Testis (tissue), 2 donors: ENCODE results near the gene SPOP.

ENCODE experiments used
- CTCF ChIP-seq, 3 experiments: fragments of 450-650 bp in 2 of 3; fragments of 200-600 bp in 1 of 3; sonication (generic) in 1 of 3; IDR thresholded peaks; one replicate each; pipeline ENCODE4 v1.5.1; 2016 to 2019; ENCODE audit warnings: antibody characterized with exemption in 3 of 3, mild to moderate bottlenecking in 2 of 3, moderate library complexity in 1 of 3
- POLR2A ChIP-seq: fragments of 450-650 bp; IDR thresholded peaks from one replicate; pipeline ENCODE4 v1.6.1; 2017; ENCODE audit warnings: antibody characterized with exemption, mild to moderate bottlenecking, moderate library complexity

GRCh38 chr17:49645654-49646053 lies 32.2 kb downstream of the SPOP start:
- no peak for TF ChIP-seq CTCF (IDR thresholded peaks at IDR 0.05)
- TF ChIP-seq POLR2A: no peak
